Stimulated activated CD4-positive, alpha-beta T cell treated with anti-CD3 and anti-CD28 coated beads, Interleukin-1b, Interleukin-23, amount 100 ng/mL, for 24 hours (primary cell): ENCODE results near the gene LKAAEAR1.
"Not testable (repeated sequence)": the region's sequence is repeated elsewhere in the genome, so short reads cannot be mapped to it uniquely, and the experiment has no call there.

ENCODE experiments used
- DNase-seq, 4 experiments: peaks; one replicate each; pipeline ENCODE4 v3.0.0-alpha.2; 2020; ENCODE audit warnings: low read depth in 4 of 4, low spot score in 1 of 4

The LKAAEAR1 gene

DNA sequence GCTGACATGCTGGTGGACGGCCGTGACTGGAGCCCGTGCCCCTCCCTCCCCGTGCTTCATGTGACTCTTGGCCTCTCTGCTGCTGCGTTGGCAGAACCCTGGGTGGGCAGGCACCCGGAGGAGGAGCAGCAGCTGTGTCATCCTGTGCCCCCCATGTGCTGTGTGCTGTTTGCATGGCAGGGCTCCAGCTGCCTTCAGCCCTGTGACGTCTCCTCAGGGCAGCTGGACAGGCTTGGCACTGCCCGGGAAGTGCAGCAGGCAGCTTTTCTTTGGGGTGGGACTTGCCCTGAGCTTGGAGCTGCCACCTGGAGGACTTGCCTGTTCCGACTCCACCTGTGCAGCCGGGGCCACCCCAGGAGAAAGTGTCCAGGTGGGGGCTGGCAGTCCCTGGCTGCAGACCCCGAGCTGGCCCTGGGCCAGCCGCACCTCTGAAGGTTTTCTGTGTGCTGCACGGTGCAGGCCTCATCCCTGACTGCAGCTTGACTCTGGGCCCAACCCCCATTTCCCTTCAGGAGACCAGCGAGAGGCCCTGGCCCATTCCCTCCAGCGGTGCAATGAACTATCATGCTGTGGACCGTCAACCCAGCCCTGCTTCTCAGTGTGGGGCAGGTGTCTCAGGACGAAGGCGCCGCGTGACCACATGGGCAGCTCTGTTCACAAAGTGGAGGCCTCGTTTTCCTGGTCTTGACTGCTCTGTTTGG lies 15.0 kb upstream of the LKAAEAR1 start:
- no peak for DNase-seq

DNA sequence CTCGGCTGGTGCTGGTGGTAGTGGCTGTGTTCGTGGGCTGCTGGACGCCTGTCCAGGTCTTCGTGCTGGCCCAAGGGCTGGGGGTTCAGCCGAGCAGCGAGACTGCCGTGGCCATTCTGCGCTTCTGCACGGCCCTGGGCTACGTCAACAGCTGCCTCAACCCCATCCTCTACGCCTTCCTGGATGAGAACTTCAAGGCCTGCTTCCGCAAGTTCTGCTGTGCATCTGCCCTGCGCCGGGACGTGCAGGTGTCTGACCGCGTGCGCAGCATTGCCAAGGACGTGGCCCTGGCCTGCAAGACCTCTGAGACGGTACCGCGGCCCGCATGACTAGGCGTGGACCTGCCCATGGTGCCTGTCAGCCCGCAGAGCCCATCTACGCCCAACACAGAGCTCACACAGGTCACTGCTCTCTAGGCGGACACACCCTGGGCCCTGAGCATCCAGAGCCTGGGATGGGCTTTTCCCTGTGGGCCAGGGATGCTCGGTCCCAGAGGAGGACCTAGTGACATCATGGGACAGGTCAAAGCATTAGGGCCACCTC lies 14.3 kb upstream of the LKAAEAR1 start:
- DNase-seq = no peak

DNA sequence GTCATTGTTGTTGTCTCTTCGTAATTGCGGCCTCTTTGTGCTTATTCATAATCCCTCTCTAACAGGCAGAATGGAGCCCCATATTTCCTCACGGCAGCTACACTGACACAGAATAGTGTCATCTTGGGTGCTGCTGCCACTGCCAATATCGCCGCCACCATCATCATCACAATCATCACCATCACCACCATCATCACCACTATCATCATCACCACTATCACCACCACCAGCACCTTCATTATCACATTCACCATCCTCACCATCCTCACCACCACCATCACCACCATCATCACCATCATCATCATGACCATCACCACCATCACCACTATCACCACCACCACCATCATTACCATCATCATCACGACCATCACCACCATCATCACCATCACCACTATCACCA lies 12.3 kb upstream of the LKAAEAR1 start:
- DNase-seq = no peak

DNA sequence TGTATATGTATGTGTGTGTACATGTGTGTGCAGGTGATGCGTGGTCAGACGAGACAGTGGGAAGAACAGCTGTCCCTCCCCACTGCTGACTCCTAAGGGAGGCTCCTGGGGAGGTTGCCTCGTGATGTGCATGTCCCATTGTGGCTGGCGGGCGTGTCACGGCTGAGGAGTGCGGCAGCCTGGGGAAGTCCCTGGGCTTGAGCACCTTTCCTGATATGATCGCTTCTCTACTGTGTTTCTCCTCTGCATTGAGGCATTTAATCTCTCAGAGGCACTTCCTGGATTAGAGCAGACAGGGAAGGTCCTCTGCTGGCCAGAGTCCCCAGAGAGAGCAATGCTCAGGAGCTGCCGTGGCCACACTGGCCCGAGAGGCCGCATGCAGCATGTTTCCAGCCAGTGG lies 11.7 kb upstream of the LKAAEAR1 start:
- DNase-seq = no peak

DNA sequence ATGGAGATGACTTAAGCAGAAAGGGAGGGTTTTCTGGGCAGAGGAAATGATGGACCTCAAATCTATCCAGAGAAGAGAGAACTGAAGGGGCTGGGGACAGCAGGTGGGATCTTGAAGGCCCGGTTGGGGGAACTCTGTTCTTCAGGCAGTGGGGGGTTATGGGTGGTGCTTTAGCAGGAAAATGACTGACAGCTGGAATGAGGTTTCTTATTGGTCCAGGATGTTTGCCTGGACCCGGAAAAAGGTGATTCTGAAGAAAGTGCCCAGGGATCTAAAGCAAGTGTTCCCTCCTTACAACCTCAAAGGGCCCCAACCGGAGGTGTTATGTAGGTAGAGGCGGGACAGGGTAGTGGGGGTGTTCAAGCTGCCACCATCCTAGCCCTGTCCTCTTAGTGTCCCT lies 11.3 kb upstream of the LKAAEAR1 start:
- DNase-seq = no peak

DNA sequence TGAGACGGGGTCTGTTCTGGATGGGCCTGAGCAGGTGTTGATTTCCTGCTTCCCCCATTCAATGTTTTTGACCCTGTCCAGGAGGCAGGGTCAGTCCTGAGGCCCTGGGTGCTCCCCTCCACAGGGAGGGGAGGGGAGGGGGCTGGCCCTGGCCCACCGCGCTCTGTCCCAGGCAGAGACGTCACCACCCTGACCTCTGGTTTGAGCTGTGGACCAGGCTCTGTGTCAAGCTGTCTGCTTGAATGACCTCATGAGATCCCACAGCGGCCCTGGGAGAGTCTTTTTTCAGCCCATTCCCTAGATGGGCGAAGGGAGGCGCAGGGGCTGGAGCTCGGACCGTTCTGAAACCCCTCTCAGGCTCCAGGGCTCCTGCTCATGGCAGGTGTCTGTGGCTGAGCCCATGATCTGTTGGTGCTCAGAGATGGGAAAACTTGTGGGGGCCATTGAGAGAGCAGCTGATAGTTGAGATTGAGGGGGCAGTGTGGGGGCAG lies 8.9 kb upstream of the LKAAEAR1 start:
- no peak for DNase-seq

DNA sequence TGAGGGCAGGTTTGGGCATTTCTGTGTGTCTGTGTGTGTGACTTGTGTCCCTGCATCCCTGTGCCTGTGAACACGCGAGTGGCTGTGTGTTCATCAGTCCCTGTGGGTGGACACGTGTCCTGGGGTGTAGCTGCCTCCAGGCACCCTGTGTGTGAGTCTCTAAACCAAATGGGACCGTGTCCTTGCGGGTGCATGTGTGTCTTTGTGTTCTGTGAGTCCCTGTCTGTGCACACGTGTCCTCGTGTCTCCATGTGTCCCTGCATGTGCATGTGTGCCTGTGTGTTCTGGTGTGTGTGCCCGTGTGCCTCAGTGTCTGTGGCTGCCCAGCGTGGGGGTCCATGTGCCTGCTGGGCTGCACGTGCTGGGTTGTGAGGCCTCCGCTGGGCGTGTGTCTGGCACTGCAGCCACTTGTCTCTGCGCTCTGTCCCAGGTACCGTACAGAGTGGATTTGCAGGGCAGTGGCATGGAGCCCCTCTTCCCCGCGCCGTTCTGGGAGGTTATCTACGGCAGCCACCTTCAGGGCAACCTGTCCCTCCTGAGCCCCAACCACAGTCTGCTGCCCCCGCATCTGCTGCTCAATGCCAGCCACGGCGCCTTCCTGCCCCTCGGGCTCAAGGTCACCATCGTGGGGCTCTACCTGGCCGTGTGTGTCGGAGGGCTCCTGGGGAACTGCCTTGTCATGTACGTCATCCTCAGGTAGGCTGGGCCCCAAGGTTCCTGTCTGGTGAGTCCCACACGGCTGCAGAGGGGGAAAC lies 8.2 kb upstream of the LKAAEAR1 start:
- no peak for DNase-seq

DNA sequence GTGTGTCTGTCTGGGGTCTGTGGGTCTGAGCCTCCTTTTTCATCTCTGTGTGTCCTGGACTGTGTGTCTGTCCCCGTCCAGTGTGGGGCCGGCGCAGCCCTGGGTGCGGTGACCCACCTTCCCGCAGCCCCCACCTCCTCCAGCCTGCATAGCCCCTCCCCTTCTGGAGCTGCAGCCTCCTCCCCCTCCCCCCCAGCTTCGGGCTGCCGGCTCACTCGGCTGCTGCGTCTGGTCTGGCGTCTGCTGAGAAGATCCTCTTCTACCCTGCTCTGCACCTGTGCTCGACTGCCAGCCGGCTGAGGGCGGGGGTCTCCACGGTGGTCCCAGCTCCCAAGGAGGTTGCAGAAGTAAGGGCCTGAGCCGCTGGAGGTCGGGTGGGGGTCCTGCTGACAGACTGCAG lies 7.6 kb upstream of the LKAAEAR1 start:
- no peak for DNase-seq

DNA sequence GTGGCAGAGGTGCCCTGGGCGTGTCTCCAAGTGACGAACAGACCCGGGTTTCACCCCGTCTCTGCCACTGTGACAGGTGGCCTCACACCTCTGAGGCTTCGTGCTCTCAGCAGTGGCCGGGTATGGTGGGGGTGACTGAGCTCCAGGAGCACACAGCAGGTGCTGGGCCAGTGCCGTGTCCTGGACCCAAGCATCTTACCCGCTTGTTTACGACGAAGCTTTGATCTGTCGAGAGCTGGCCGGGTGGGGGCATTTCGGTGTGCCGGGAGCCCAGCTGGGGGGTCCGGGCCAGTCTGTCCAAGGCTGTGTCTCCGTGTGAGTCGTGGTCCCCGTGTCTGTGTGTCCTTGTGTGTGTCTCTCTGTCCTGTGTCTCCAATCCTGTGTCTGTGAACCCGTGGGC lies 7.1 kb upstream of the LKAAEAR1 start:
- no peak for DNase-seq

DNA sequence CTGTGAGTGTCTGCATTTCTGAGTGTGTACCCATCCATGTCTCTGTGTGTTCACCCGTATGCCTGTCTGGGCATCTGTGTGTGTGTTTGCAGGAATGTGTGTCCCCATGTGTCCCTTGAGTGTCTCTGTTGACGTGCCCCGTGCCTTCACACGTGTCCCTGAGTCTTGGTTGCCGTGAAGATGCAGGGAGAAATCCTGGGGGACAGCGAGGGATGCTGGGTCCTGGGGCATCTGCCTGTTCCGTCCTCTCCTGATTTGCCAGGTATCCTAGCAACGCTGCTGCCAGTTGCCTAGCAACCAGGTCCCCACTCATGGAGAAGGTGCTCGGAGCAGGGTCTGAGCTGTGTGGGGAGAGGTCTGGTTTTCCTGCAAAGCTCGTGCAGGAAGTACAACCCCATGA lies 6.0 kb upstream of the LKAAEAR1 start:
- no peak for DNase-seq

DNA sequence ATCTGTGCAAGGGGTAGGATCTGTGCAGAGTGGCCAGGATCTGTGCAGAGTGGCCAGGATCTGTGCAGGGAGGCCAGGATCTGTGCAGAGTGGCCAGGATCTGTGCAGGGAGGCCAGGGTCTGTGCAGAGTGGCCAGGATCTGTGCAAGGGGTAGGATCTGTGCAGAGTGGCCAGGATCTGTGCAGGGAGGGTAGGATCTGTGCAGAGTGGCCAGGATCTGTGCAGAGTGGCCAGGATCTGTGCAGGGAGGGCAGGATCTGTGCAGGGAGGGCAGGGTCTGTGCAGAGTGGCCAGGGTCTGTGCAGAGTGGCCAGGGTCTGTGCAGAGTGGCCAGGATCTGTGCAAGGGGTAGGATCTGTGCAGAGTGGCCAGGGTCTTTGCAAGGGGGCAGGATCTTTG lies 4.4 kb upstream of the LKAAEAR1 start:
- not testable (repeated sequence) for DNase-seq

DNA sequence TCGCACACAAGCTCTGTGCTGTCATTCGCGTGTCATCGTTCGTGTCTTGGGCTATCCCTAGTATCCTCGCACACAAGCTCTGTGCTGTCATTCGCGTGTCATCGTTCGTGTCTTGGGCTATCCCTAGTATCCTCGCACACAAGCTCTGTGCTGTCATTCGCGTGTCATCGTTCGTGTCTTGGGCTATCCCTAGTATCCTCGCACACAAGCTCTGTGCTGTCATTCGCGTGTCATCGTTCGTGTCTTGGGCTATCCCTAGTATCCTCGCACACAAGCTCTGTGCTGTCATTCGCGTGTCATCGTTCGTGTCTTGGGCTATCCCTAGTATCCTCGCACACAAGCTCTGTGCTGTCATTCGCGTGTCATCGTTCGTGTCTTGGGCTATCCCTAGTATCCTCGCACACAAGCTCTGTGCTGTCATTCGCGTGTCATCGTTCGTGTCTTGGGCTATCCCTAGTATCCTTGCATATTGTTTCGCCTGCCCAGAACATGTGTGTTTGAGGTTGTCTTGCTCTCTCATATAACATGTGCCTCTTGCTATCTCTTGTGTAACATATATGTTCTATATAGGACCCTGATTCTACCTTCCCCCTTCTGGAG lies 3.1 kb upstream of the LKAAEAR1 start:
- not testable (repeated sequence) for DNase-seq

DNA sequence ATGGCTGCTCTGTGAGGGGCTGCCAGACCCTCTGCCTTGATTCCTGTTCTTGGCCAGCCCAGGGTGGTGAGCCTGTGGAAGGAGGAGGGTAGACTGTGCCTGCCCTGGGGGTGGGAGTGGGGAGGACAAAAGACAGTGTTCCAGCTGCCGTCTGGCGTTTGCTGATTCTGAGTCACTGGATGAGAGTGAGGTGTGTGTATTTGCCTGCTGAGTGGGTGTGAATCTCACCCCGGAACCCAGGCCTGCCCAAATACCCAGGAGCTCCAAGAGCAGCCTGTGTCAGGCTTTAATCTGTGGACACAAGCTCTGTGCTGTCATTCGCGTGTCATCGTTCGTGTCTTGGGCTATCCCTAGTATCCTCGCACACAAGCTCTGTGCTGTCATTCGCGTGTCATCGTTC lies 2.6 kb upstream of the LKAAEAR1 start:
- no peak for DNase-seq

DNA sequence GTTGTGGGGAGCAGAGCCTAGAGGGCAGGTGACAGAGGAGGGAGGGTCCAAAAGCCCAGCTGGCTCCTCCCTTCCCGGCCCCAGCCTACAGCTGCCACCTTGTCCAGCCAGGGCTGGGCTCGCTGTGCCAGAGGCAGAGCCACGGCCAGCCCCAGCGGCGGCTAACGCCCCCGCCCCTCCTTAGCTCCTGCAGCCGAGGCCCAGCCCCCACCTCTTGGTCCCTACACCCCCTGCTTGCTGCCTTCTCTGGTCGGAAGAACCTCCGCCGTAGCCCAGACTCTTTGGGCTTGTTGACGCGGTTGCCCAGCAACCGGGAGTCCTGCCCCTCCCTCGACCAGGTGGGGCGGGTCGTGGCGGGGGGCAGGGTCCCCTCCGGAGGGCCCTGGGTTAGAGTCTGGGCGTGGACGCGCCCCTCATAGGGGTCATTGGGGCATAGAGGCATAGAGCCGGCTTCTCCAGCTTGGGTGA lies 521 bp upstream of the LKAAEAR1 start:
- no peak for DNase-seq

DNA sequence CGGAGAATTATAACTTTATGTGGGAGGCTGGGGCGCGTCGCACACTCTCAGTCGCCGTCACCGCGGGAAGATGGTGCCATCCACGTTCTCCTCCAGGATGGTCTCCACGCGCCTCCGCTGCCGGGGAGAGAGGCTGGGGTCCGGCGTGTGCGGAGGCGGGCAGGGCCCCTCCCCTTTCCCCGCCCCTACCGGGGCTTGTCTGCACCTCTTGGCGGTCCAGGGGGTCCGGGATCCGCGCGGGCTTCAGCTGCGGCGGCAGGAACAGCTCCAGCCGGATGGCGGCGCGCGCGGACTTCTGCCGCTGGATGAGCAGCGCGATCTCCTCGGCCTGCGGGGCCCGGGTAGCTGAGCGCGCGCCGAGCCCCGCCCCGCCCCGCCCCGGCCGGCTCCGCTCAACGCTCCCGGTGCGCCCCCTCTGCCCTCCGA lies 807 bp downstream of the LKAAEAR1 start:
- DNase-seq = peak in 3 of 4 experiments; percentile 47 to 69 (median 58)

DNA sequence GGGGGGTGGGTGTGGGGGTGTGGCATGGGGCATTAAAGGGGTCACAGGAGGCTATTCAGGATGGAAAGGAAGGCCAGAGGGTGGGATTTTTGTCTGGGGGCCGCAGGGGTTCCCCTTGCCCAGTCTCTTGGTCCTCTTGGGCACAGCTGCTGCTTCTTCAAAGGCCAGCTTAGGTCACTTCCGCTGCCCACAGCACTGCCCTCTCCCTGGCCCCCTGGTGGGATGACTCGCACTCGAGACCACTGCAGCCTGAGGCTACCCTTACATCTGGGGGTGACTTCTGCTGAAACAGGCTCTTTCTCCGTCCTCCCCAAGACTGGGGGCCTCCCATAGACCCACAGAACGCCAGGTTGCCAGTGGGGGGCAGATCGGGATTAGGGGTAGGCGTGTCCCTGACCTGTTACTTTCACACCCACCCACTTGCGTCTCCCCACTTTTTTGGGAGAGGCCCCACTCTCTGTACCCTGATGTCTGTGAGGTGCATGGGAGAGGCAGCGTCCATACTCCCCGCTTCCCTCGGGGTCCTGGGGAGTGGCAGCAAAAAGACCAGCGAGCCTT lies 1.3 kb downstream of the LKAAEAR1 start:
- no peak for DNase-seq

DNA sequence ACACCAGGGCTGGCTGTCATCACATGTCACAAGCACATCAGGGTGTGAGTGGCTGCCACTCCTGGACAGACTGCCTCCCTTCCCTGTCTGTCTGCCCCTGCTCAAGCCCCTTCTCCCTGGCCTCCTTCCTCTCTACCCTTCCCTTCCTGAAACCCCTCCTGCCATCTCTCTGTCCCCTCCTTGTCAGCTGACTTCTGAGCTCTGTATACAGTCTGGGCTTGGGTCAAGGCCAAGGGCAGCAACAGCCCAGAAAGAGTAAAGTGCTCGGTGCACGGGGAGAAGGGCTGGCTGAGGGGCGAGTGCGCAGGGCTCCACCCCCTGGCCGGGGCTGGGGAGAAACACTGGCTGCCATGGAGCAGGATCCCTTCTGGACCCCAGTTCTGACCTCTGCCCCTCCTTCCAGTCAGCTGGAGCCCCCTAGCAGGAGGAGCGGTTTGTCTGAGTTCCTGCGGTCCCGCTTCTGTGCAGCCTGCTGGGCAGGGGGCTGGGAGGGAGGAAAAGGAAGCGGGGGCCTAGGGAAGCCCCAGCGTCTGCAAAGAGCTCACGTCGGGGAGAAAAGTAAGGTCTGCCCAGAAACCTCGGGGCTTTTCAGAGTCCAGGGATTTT lies 2.0 kb downstream of the LKAAEAR1 start:
- DNase-seq = no peak

DNA sequence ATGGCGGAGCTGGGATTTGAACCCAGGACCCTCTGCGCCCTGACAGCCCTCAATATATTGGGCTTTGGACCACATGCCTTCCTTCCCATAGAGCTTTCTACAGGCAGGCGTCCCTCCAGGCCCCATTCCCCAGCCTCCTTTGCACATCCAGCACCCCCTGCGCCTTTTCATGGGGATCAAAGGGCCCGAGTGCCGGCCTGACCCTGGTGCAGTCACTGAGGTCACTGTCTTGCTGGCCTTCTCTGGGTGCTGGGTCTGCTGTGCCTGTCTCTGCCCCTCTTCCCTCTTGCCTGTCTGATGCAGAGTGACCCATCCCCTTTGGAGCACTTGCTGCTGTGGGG lies 2.6 kb downstream of the LKAAEAR1 start:
- no peak for DNase-seq

DNA sequence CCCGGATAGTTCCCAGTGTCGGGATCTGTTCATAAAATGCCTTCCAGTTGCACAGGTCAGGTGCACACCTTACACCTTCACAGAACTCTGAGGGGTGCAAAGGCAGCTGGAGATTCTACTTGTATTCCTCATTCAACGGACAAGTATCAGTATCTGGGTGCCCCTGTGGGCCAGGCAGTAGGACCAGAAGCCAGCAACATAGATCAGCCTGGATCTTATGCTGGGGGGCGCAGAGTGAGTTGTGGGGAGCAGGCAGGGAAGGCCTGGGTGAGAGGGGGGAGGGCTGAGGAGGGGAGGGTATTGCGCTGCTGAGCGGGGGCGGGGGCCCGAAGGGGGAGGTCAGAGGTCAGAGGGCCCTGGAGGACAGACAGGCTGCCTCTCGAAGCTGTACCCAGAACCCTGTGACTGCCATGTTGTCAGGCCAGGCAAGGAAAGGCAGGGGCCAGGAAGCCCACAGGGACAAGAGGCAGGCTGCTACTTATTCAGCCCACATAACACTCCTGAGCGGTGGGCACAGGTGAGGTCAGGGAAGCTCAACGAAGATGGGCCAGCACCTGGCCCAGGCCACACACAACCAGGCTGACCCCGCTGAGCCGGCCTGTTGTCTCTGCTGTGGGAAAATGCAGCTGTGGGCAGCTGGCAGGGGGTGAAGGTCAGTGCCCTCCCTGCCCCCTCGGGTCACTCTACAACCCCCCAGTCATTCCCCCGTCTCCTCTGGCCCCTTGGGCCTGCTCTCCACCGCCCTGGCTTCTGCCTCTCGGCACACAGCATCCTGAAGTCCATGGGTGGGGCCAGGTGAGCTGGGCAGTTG lies 3.2 kb downstream of the LKAAEAR1 start:
- no peak for DNase-seq
